ENCODE data around the gene GPR84.

The GPR84 gene

GRCh38 chr12:54364413-54364812, at the start of gene GPR84:
Gene GPR84, minus strand, starts transcription at chr12:54364486. Its CDS starts 635 bp downstream, at chr12:54363851.
- DNase-seq (ENCODE audit: low read depth in 2 of 2), result no peak

- peak; percentile 61 to 72 for DNase-seq (ENCODE audit: low read depth in 2 of 2)
Measured at GRCh38 chr12:54413284-54414190, 49.3 kb upstream of the GPR84 start.

- no peak for DNase-seq (ENCODE audit: low read depth in 2 of 2)
Measured at GRCh38 chr12:54412786-54413185, 48.5 kb upstream of the GPR84 start.

GRCh38 chr12:54412348-54412747, 48.1 kb upstream of the GPR84 start:
- no peak for DNase-seq (ENCODE audit: low read depth in 2 of 2)

GRCh38 chr12:54411391-54412241, 47.3 kb upstream of the GPR84 start:
- no peak for DNase-seq (ENCODE audit: low read depth in 2 of 2)

- DNase-seq (ENCODE audit: low read depth in 2 of 2), result no peak
Measured at GRCh38 chr12:54409267-54409666, 45.0 kb upstream of the GPR84 start.

- DNase-seq (ENCODE audit: low read depth in 2 of 2), result no peak
Measured at GRCh38 chr12:54407183-54407905, 43.1 kb upstream of the GPR84 start.

- DNase-seq (ENCODE audit: low read depth in 2 of 2), result no peak
Measured at GRCh38 chr12:54405573-54405972, 41.3 kb upstream of the GPR84 start.

- DNase-seq (ENCODE audit: low read depth in 2 of 2), result no peak
Measured at GRCh38 chr12:54405106-54405505, 40.8 kb upstream of the GPR84 start.

GRCh38 chr12:54404061-54405004, 40.0 kb upstream of the GPR84 start:
- DNase-seq (ENCODE audit: low read depth in 2 of 2), result no peak

GRCh38 chr12:54401119-54401518, 36.8 kb upstream of the GPR84 start:
- DNase-seq (ENCODE audit: low read depth in 2 of 2), result no peak

GRCh38 chr12:54398995-54399793, 34.9 kb upstream of the GPR84 start:
- DNase-seq (ENCODE audit: low read depth in 2 of 2), result peak; percentile 65 to 80

GRCh38 chr12:54398218-54398617, 33.9 kb upstream of the GPR84 start:
- DNase-seq (ENCODE audit: low read depth in 2 of 2), result no peak

- DNase-seq (ENCODE audit: low read depth in 2 of 2), result no peak
Measured at GRCh38 chr12:54397157-54397556, 32.9 kb upstream of the GPR84 start.

- no peak for DNase-seq (ENCODE audit: low read depth in 2 of 2)
Measured at GRCh38 chr12:54395545-54395944, 31.3 kb upstream of the GPR84 start.

GRCh38 chr12:54394986-54395385, 30.7 kb upstream of the GPR84 start:
- DNase-seq (ENCODE audit: low read depth in 2 of 2), result no peak

GRCh38 chr12:54394281-54394719, 30.0 kb upstream of the GPR84 start:
- DNase-seq (ENCODE audit: low read depth in 2 of 2), result no peak

GRCh38 chr12:54393743-54394142, 29.5 kb upstream of the GPR84 start:
- no peak for DNase-seq (ENCODE audit: low read depth in 2 of 2)

- DNase-seq (ENCODE audit: low read depth in 2 of 2), result no peak
Measured at GRCh38 chr12:54393207-54393609, 28.9 kb upstream of the GPR84 start.
